SK-N-SH (cell line): ENCODE measurements around the gene HVCN1.

Source experiments
- ELF1 ChIP-seq: IDR thresholded peaks from 2 replicates; pipeline ENCODE4 v1.4.0; 2012
- EZH2phosphoT487 ChIP-seq: fragments of 200-600 bp; sonication (generic); IDR thresholded peaks from 2 replicates; pipeline ENCODE4 v1.6.1; 2017; ENCODE audit warnings: low read depth, mixed run types, mild to moderate bottlenecking, antibody characterized with exemption, moderate library complexity, borderline replicate concordance
- MXI1 ChIP-seq: IDR thresholded peaks from 2 replicates; pipeline ENCODE4 v1.6.1; 2012; ENCODE audit warnings: mild to moderate bottlenecking, low read depth, low read length, improper control_type of control experiment
- NFIC ChIP-seq: IDR thresholded peaks from 2 replicates; pipeline ENCODE4 v1.4.0; 2012; ENCODE audit warnings: borderline replicate concordance
- SMC3 ChIP-seq: IDR thresholded peaks from 2 replicates; pipeline ENCODE4 v1.6.1; 2012; ENCODE audit warnings: low read depth, low read length, improper control_type of control experiment
- TAF1 ChIP-seq: IDR thresholded peaks from 2 replicates; pipeline ENCODE4 v1.6.1; 2012; ENCODE audit warnings: low read depth, mild to moderate bottlenecking, low read length, moderate library complexity, borderline replicate concordance
- ZBTB33 ChIP-seq: IDR thresholded peaks from 2 replicates; pipeline ENCODE4 v1.4.0; 2012; ENCODE audit warnings: low read depth, borderline replicate concordance
- TF ChIP-seq, protein P1 (sequence below): fragments of 200-600 bp; sonication (generic); IDR thresholded peaks from 2 replicates; pipeline ENCODE4 v1.6.1; 2017; ENCODE audit warnings: antibody characterized with exemption, mild to moderate bottlenecking, moderate library complexity

GRCh38 chr12:110693731-110694130 is 4.8 kb upstream of the HVCN1 start:
- TF ChIP-seq MXI1 (no peak), TAF1 (no peak), ELF1 (no peak), NFIC (no peak), EZH2phosphoT487 (no peak), SMC3 (no peak), ZBTB33 (no peak)
- TF ChIP-seq, protein P1, sequence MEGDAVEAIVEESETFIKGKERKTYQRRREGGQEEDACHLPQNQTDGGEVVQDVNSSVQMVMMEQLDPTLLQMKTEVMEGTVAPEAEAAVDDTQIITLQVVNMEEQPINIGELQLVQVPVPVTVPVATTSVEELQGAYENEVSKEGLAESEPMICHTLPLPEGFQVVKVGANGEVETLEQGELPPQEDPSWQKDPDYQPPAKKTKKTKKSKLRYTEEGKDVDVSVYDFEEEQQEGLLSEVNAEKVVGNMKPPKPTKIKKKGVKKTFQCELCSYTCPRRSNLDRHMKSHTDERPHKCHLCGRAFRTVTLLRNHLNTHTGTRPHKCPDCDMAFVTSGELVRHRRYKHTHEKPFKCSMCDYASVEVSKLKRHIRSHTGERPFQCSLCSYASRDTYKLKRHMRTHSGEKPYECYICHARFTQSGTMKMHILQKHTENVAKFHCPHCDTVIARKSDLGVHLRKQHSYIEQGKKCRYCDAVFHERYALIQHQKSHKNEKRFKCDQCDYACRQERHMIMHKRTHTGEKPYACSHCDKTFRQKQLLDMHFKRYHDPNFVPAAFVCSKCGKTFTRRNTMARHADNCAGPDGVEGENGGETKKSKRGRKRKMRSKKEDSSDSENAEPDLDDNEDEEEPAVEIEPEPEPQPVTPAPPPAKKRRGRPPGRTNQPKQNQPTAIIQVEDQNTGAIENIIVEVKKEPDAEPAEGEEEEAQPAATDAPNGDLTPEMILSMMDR = no peak
